B cell (primary cell): Measurements from ENCODE around the gene VSTM2A. TPM values are rescaled to one million over a fixed set of nuclear protein-coding genes. Genes with fewer than 3 reads are reported as not detected.

Experiments
- ATAC-seq: fragments of 200-7000 bp; cut with Tn5 transposase; one replicate; pipeline ENCODE4 v1.10.0; 2021; ENCODE audit warnings: low read depth, mild to moderate bottlenecking, moderate number of reproducible peaks, moderate library complexity
- CTCF ChIA-PET: fragments of 350-600 bp; sonication (Branson Sonifier 250); formaldehyde crosslinking; loops from one replicate; lab custom pipeline; 2021; ENCODE audit warnings: antibody characterized with exemption, inconsistent platforms; lab: Charles Lee
- POLR2A ChIA-PET: fragments of 350-600 bp; sonication (Branson Sonifier 250); formaldehyde crosslinking; loops from one replicate; lab custom pipeline; 2021; ENCODE audit warnings: antibody characterized with exemption; lab: Charles Lee
- DNase-seq: peaks from one replicate; pipeline ENCODE4 v3.0.0; 2013
- H2AFZ ChIP-seq: 2 replicates; pipeline ENCODE4 v1.6.1; 2012; ENCODE audit warnings: mild to moderate bottlenecking, low read depth, low read length; ENCODE audit not compliant: insufficient read depth, poor library complexity, severe bottlenecking
- H3K27ac ChIP-seq, 2 donors: 1 replicate in 1 of 2; 2 replicates in 1 of 2; pipeline ENCODE4 v1.5.1; 2012 to 2013; ENCODE audit warnings: low read length in 2 of 2, mild to moderate bottlenecking in 2 of 2, moderate library complexity in 1 of 2
- H3K27me3 ChIP-seq, 4 experiments: fragments of 200-600 bp in 1 of 4; sonication (generic) in 1 of 4; replicated peaks in 1 of 4; 1 replicate in 2 of 4; 2 replicates in 2 of 4; pipeline versions ENCODE4 v1.6.1 to v1.7.0; 2013 to 2016; ENCODE audit warnings: low read length in 3 of 4, mild to moderate bottlenecking in 2 of 4, mixed read lengths in 1 of 4, moderate library complexity in 1 of 4; ENCODE audit not compliant: insufficient read depth in 4 of 4, control insufficient read depth in 3 of 4; ENCODE audit errors: control extremely low read depth in 1 of 4
- H3K36me3 ChIP-seq, 2 experiments: replicated peaks in 1 of 2; 1 replicate in 1 of 2; 2 replicates in 1 of 2; pipeline versions ENCODE4 v1.6.1 to v1.7.1; 2013; ENCODE audit warnings: low read length in 1 of 2; ENCODE audit not compliant: insufficient read depth in 2 of 2, control insufficient read depth in 1 of 2; ENCODE audit errors: control extremely low read depth in 1 of 2, extremely low read depth in 1 of 2
- H3K4me1 ChIP-seq, 2 donors: fragments of 200-600 bp in 1 of 2; sonication (generic) in 1 of 2; 1 replicate in 1 of 2; 2 replicates in 1 of 2; pipeline versions ENCODE4 v1.5.1 to v1.6.1; 2013 to 2017; ENCODE audit warnings: low read length in 2 of 2; ENCODE audit not compliant: control insufficient read depth in 2 of 2, insufficient read depth in 2 of 2
- H3K4me2 ChIP-seq: replicated peaks from 2 replicates; pipeline ENCODE3; 2012; ENCODE audit warnings: mild to moderate bottlenecking, low read depth, low read length; ENCODE audit not compliant: poor library complexity, severe bottlenecking
- H3K4me3 ChIP-seq, 5 experiments: fragments of 200-600 bp in 1 of 5; sonication (generic) in 1 of 5; 1 replicate in 3 of 5; 2 replicates in 2 of 5; pipeline versions ENCODE4 v1.5.1 to v1.7.0; 2011 to 2016; ENCODE audit warnings: low read length in 4 of 5, mild to moderate bottlenecking in 4 of 5, low read depth in 2 of 5, control low read depth in 1 of 5, moderate library complexity in 1 of 5; ENCODE audit not compliant: insufficient read depth in 1 of 5; ENCODE audit errors: control extremely low read depth in 1 of 5, extremely low read depth in 1 of 5
- H3K79me2 ChIP-seq: fragments of 200-600 bp; sonication (generic); one replicate; pipeline ENCODE4 v1.6.0; 2016; ENCODE audit warnings: low read length; ENCODE audit not compliant: control insufficient read depth, insufficient read depth
- H3K9ac ChIP-seq: fragments of 200-600 bp; sonication (generic); 2 replicates; pipeline ENCODE4 v1.6.1; 2017; ENCODE audit warnings: mild to moderate bottlenecking, low read length, moderate library complexity
- H3K9me3 ChIP-seq, 3 donors: one replicate each; pipeline versions ENCODE4 v1.6.1 to v1.7.1; 2013; ENCODE audit warnings: low read length in 2 of 3; ENCODE audit not compliant: control insufficient read depth in 2 of 3, insufficient read depth in 1 of 3; ENCODE audit errors: control extremely low read depth in 1 of 3
- H4K20me1 ChIP-seq: 2 replicates; pipeline ENCODE4 v1.6.0; 2012; ENCODE audit warnings: mild to moderate bottlenecking, low read length; ENCODE audit not compliant: insufficient read depth, control insufficient read depth, poor library complexity, severe bottlenecking
- H3K27ac Mint-ChIP-seq: one replicate; pipeline ENCODE4 v1.8.0; 2021; ENCODE audit warnings: mixed read lengths
- H3K27me3 Mint-ChIP-seq: one replicate; pipeline ENCODE4 v1.8.0; 2021; ENCODE audit warnings: mixed read lengths
- H3K4me1 Mint-ChIP-seq: one replicate; pipeline ENCODE4 v1.8.0; 2021; ENCODE audit warnings: mixed read lengths
- H3K4me3 Mint-ChIP-seq: one replicate; pipeline ENCODE4 v1.8.0; 2021; ENCODE audit warnings: mixed read lengths
- H3K9me3 Mint-ChIP-seq: one replicate; pipeline ENCODE4 v1.8.0; 2022; ENCODE audit warnings: mixed read lengths; ENCODE audit not compliant: insufficient read depth
- EZH2 ChIP-seq: IDR thresholded peaks from 2 replicates; pipeline ENCODE4 v1.6.1; 2012; ENCODE audit warnings: borderline replicate concordance, low read depth, mild to moderate bottlenecking, moderate library complexity, low read length; ENCODE audit not compliant: insufficient read depth, poor library complexity, severe bottlenecking
- WGBS: methylation state at CpG from one replicate; pipeline ENCODE4 v1.1.5; 2013; ENCODE audit warnings: missing lambda C conversion rate; ENCODE audit not compliant: insufficient coverage; 5-methylcytosine and 5-hydroxymethylcytosine counted together
- intact Hi-C: fragments of 100-400 bp; cut with micrococcal nuclease; formaldehyde crosslinking; loops from one replicate; pipeline ENCODE4 v1.10.0; 2022
- polyA plus RNA-seq: library from polyadenylated mRNA; depleted of rRNA; stranded (reverse); fragments of >200 nt; gene quantifications from 2 replicates; pipeline ENCODE4 v1.2.3, GENCODE V29; 2012
- total RNA-seq, 2 donors: library from RNA; stranded (reverse); fragments of 120-200 nt in 1 of 2; gene quantifications; 1 replicate in 1 of 2; 2 replicates in 1 of 2; pipeline versions ENCODE4 v1.2.3 to v1.2.4, GENCODE V29; 2013 to 2022
- TF ChIP-seq, protein P1 (sequence below): fragments of 200-600 bp; IDR thresholded peaks from one replicate; pipeline ENCODE4 v1.8.0; 2022; ENCODE audit warnings: antibody characterized with exemption, mild to moderate bottlenecking

Gene VSTM2A
- total and polyA plus RNA-seq, 2 donors (not counting 1 experiment from before 2014, with no cell fraction given): not detected

DNA sequence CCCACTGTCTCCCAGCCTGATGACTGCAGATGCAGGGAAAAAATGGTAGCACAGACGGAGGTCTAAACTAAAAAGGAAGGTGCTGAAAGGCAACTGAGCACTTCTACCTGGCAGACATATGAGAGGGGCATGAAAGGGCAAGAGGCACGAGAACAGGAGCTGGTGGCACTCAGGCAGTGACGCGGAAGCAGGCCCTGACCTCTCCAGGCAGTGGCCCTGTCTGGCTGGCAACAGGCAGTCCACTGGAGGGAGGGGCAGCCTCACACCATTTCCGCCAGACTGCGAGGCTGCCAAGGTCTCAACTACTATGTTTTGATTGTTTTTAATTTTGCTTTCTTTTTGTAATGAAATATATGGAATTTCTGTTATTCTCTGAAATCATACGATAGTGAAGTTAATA, 23.3 kb downstream of the VSTM2A start:
- H3K4me1 ChIP-seq: no peaks in the 10 kb centered on the region
- H2AFZ ChIP-seq: no peak overlapping the region
- TF ChIP-seq, protein P1, sequence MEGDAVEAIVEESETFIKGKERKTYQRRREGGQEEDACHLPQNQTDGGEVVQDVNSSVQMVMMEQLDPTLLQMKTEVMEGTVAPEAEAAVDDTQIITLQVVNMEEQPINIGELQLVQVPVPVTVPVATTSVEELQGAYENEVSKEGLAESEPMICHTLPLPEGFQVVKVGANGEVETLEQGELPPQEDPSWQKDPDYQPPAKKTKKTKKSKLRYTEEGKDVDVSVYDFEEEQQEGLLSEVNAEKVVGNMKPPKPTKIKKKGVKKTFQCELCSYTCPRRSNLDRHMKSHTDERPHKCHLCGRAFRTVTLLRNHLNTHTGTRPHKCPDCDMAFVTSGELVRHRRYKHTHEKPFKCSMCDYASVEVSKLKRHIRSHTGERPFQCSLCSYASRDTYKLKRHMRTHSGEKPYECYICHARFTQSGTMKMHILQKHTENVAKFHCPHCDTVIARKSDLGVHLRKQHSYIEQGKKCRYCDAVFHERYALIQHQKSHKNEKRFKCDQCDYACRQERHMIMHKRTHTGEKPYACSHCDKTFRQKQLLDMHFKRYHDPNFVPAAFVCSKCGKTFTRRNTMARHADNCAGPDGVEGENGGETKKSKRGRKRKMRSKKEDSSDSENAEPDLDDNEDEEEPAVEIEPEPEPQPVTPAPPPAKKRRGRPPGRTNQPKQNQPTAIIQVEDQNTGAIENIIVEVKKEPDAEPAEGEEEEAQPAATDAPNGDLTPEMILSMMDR: no peak
- TF ChIP-seq EZH2: no peak
- H3K9ac ChIP-seq: no peak overlapping the region
- POLR2A ChIA-PET: no interaction called here
- H3K36me3 ChIP-seq: no peaks in the 10 kb centered on the region
- H3K27ac Mint-ChIP-seq: no peak overlapping the region
- intact Hi-C loops: no loop called here
- DNase-seq: no peak
- WGBS: 95% methylated on average over 7 of the region's 7 CpGs
- no peaks in the 10 kb centered on the region for H4K20me1 ChIP-seq
- no peaks in the 10 kb centered on the region for H3K4me1 Mint-ChIP-seq
- H3K27ac ChIP-seq: no peak overlapping the region
- H3K9me3 Mint-ChIP-seq: peaks cover 3% of the 10 kb centered on the region
- H3K79me2 ChIP-seq: no peaks in the 10 kb centered on the region
- H3K27me3 ChIP-seq: no peaks in the 10 kb centered on the region
- H3K4me3 Mint-ChIP-seq: no peak overlapping the region
- H3K27me3 Mint-ChIP-seq: no peaks in the 10 kb centered on the region
- ATAC-seq: no peak
- H3K4me3 ChIP-seq: no peak overlapping the region
- H3K9me3 ChIP-seq: peaks cover 0 to 5% (median 0%) of the 10 kb centered on the region in 3 donors
- no peak overlapping the region for H3K4me2 ChIP-seq
- CTCF ChIA-PET: no interaction called here

DNA sequence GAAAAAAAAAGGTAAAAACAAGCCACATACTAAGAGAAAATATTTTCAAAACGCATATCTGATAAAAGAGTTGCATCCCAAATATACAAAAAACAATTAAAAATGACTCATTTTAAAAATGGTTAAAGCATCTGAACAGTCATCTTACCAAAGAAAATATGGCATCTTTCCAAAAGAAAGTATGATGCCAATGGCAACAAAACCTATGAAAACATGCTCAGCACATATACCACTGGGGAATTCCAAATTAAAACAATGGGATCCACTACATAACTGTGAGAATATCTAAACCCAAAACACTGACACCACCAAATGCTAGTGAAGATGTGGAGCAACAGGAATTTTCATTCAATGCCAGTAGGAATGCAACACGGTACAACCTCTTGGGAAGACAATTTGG, 39.3 kb downstream of the VSTM2A start:
- no peak for ATAC-seq
- POLR2A ChIA-PET: no interaction called here

More for the DNA sequence above, 39.3 kb downstream of the VSTM2A start:
- no peaks in the 10 kb centered on the region for H3K36me3 ChIP-seq
- intact Hi-C loops: no loop called here
- TF ChIP-seq, protein P1: no peak
- no peak for TF ChIP-seq EZH2
- no peak overlapping the region for H3K27ac Mint-ChIP-seq
- H3K27me3 Mint-ChIP-seq: no peaks in the 10 kb centered on the region
- no peak overlapping the region for H3K4me2 ChIP-seq
- WGBS: 71% methylated on average over 1 of the region's 2 CpGs
- H3K27ac ChIP-seq: no peak overlapping the region
- H3K9me3 ChIP-seq: no peaks in the 10 kb centered on the region
- CTCF ChIA-PET: no interaction called here
- no peaks in the 10 kb centered on the region for H3K4me1 Mint-ChIP-seq
- H3K4me3 Mint-ChIP-seq: no peak overlapping the region
- no peak overlapping the region for H2AFZ ChIP-seq
- no peaks in the 10 kb centered on the region for H4K20me1 ChIP-seq
- H3K79me2 ChIP-seq: no peaks in the 10 kb centered on the region
- no peak for DNase-seq
- no peaks in the 10 kb centered on the region for H3K27me3 ChIP-seq
- H3K9me3 Mint-ChIP-seq: no peaks in the 10 kb centered on the region
- no peak overlapping the region for H3K9ac ChIP-seq
- no peaks in the 10 kb centered on the region for H3K4me1 ChIP-seq
- H3K4me3 ChIP-seq: no peak overlapping the region
